Activated naive CD8-positive, alpha-beta T cell treated with anti-CD3 and anti-CD28 coated beads, Interleukin-2, amount 10 ng/mL, durations not matched to agents 7 days and 5 days (primary cell): ENCODE results near the gene AGPAT3. TPM values are rescaled to one million over a fixed set of nuclear protein-coding genes. Genes with fewer than 3 reads are reported as not detected.
A peak's percentile ranks its signal among the peaks of the same experiment; 100 is the strongest.

Source experiments
- ATAC-seq: fragments of 150-1000 bp; cut with Tn5 transposase; one replicate; pipeline ENCODE4 v1.10.0; 2021; ENCODE audit warnings: low read depth, moderate library complexity
- POLR2A ChIA-PET: fragments of 350-600 bp; sonication (Branson Sonifier 250); formaldehyde crosslinking; loops from one replicate; lab custom pipeline; 2021; ENCODE audit warnings: antibody characterized with exemption; lab: Charles Lee
- DNase-seq: peaks from one replicate; pipeline ENCODE4 v3.0.0; 2021
- H3K27ac Mint-ChIP-seq: one replicate; pipeline ENCODE4 v1.8.0; 2022; ENCODE audit warnings: mild to moderate bottlenecking, mixed read lengths
- H3K27me3 Mint-ChIP-seq: one replicate; pipeline ENCODE4 v1.8.0; 2022; ENCODE audit warnings: mild to moderate bottlenecking, moderate library complexity, mixed read lengths
- H3K36me3 Mint-ChIP-seq: one replicate; pipeline ENCODE4 v1.8.0; 2021; ENCODE audit warnings: mild to moderate bottlenecking, mixed read lengths
- H3K4me1 Mint-ChIP-seq: one replicate; pipeline ENCODE4 v1.8.0; 2021; ENCODE audit warnings: mixed read lengths
- H3K4me3 Mint-ChIP-seq: one replicate; pipeline ENCODE4 v1.8.0; 2022; ENCODE audit warnings: mild to moderate bottlenecking, moderate library complexity, mixed read lengths
- H3K9me3 Mint-ChIP-seq: one replicate; pipeline ENCODE4 v1.8.0; 2021; ENCODE audit warnings: mixed read lengths
- total RNA-seq, 2 experiments: library from RNA; stranded (reverse); gene quantifications; one replicate each; pipeline ENCODE4 v1.2.3, GENCODE V29; 2021

The AGPAT3 gene
- total RNA-seq, 2 experiments from 2014 or later = 75.4 to 76.3 TPM

DNA sequence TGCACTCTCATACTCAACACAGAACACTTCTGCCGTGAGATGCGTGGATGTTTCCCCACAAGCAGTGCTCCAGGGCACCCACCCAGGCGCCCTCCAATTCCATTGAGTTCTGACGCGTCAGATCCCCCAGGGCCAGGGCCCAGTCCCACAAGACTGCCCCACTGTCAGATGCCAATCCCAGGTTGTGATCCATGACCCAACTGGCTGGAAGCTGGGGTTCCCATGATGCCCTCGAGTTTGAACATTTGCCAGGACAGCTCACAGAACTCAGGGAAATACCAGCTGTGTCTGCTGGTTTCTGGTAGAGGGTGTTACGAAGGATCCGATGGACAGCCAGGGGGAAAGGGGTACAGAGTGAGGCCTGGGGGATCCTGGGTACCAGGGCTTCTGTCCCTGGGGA, 58.4 kb downstream of the AGPAT3 start:
- Mint-ChIP-seq H3K4me3 (no peak overlapping the region), H3K4me1 (peaks cover 35% of the 10 kb centered on the region), H3K27ac (peak overlapping the region; percentile 16), H3K9me3 (no peaks in the 10 kb centered on the region), H3K36me3 (peaks cover 13% of the 10 kb centered on the region), H3K27me3 (no peaks in the 10 kb centered on the region)
- DNase-seq (no peak), ATAC-seq (no peak)
- POLR2A ChIA-PET = interaction anchor here (0.6 kb wide), 1 partner anchor 10 kb away, joined by 3 read pairs; no protein-coding TSS in a partner anchor

GRCh38 chr21:43924421-43925095, 59.5 kb downstream of the AGPAT3 start:
- no peak overlapping the region for H3K4me3 Mint-ChIP-seq
- DNase-seq = no peak
- POLR2A ChIA-PET = interaction anchor here (0.5 kb wide), 1 partner anchor 116 kb away, joined by 4 read pairs; no protein-coding TSS in a partner anchor

GRCh38 chr21:43925096-43925481, 60.1 kb downstream of the AGPAT3 start:
- POLR2A ChIA-PET = no interaction called here
- H3K9me3 Mint-ChIP-seq = no peaks in the 10 kb centered on the region
- H3K4me1 Mint-ChIP-seq = peaks cover 24% of the 10 kb centered on the region
- H3K27ac Mint-ChIP-seq = peak overlapping the region; percentile 30
- H3K4me3 Mint-ChIP-seq = no peak overlapping the region
- DNase-seq (no peak), ATAC-seq (no peak)
- H3K27me3 Mint-ChIP-seq = no peaks in the 10 kb centered on the region
- H3K36me3 Mint-ChIP-seq = peaks cover 5% of the 10 kb centered on the region

More at GRCh38 chr21:43924421-43925095, 59.5 kb downstream of the AGPAT3 start:
- H3K36me3 Mint-ChIP-seq = peaks cover 10% of the 10 kb centered on the region
- H3K4me1 Mint-ChIP-seq = peaks cover 28% of the 10 kb centered on the region
- H3K9me3 Mint-ChIP-seq = no peaks in the 10 kb centered on the region
- no peak overlapping the region for H3K27ac Mint-ChIP-seq
- ATAC-seq = no peak
- H3K27me3 Mint-ChIP-seq = no peaks in the 10 kb centered on the region

GRCh38 chr21:43925609-43926008, 60.6 kb downstream of the AGPAT3 start:
- DNase-seq (no peak), ATAC-seq (no peak)
- POLR2A ChIA-PET = interaction anchor here (1.0 kb wide), 1 partner anchor 13 kb away, joined by 4 read pairs; no protein-coding TSS in a partner anchor
- Mint-ChIP-seq H3K27ac (peak overlapping the region; percentile 30), H3K27me3 (no peaks in the 10 kb centered on the region), H3K4me3 (no peak overlapping the region), H3K36me3 (peaks cover 4% of the 10 kb centered on the region), H3K9me3 (no peaks in the 10 kb centered on the region), H3K4me1 (peaks cover 20% of the 10 kb centered on the region)

GRCh38 chr21:43926196-43926595, 61.2 kb downstream of the AGPAT3 start:
- H3K36me3 Mint-ChIP-seq = peaks cover 4% of the 10 kb centered on the region
- H3K27ac Mint-ChIP-seq = no peak overlapping the region

GRCh38 chr21:43927591-43928221, 62.7 kb downstream of the AGPAT3 start:
- H3K9me3 Mint-ChIP-seq = no peaks in the 10 kb centered on the region
- H3K27ac Mint-ChIP-seq = no peak overlapping the region
- no peaks in the 10 kb centered on the region for H3K36me3 Mint-ChIP-seq
- DNase-seq (no peak), ATAC-seq (no peak)
- POLR2A ChIA-PET = no interaction called here
- H3K4me1 Mint-ChIP-seq = peaks cover 4% of the 10 kb centered on the region
- no peaks in the 10 kb centered on the region for H3K27me3 Mint-ChIP-seq
- no peak overlapping the region for H3K4me3 Mint-ChIP-seq

More at GRCh38 chr21:43926196-43926595, 61.2 kb downstream of the AGPAT3 start:
- DNase-seq = no peak
- POLR2A ChIA-PET = interaction anchor here (0.5 to 1.0 kb wide), 2 partner anchors 13 to 47 kb away, joined by 4 to 5 read pairs; no protein-coding TSS in a partner anchor
- Mint-ChIP-seq H3K4me3 (no peak overlapping the region), H3K4me1 (peaks cover 15% of the 10 kb centered on the region), H3K27me3 (no peaks in the 10 kb centered on the region), H3K9me3 (no peaks in the 10 kb centered on the region)
- ATAC-seq = no peak

- no peak overlapping the region for H3K27ac Mint-ChIP-seq
- H3K9me3 Mint-ChIP-seq = no peaks in the 10 kb centered on the region
- DNase-seq (no peak), ATAC-seq (no peak)
- no peaks in the 10 kb centered on the region for H3K27me3 Mint-ChIP-seq
- POLR2A ChIA-PET = no interaction called here
- H3K4me3 Mint-ChIP-seq = no peak overlapping the region
- H3K36me3 Mint-ChIP-seq = no peaks in the 10 kb centered on the region
- H3K4me1 Mint-ChIP-seq = peaks cover 1% of the 10 kb centered on the region
Observed at GRCh38 chr21:43928222-43929125, 63.5 kb downstream of the AGPAT3 start.

DNA sequence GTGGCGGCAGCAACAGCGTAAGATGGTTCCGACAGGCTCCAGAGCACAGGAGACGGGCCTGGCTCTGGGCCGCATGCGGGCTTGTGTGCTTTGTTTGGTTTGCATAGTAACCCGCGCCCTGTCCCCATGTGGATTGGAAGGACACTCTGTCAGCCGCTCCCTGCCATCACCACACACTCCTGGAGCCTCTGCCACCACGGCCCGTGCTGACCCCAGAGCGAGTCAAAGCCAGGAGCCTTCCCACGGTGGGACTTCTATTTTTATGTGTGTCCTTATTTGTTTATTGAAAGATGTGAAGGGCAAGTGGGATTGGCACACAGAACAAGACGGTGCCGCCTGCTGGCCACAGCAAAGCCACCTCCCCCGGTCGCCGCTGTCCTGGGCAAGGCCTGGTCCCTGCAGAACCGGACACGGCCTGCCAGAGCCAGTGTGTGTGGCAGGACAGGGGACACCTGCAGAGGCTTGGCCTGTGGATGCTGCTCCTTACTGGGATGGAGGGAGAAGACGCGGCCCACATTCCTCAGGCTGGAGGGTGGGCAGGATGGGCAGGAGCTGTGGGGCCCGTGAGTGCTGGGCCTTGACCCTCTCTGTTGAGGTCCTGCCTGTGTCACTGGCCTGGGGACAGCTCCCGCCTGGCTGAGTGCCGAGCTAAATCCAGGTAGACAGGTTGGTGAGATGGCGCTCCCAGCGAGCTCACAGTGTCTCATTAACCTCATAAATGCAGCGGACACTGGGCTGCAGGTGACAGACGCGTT, 64.4 kb downstream of the AGPAT3 start:
- Mint-ChIP-seq H3K27ac (no peak overlapping the region), H3K27me3 (no peaks in the 10 kb centered on the region), H3K4me1 (no peaks in the 10 kb centered on the region), H3K36me3 (no peaks in the 10 kb centered on the region), H3K9me3 (no peaks in the 10 kb centered on the region), H3K4me3 (no peak overlapping the region)
- no peak for DNase-seq
- ATAC-seq = no peak
- POLR2A ChIA-PET = no interaction called here

- H3K27ac Mint-ChIP-seq = no peak overlapping the region
Observed at GRCh38 chr21:43930074-43930847, 65.2 kb downstream of the AGPAT3 start.

DNA sequence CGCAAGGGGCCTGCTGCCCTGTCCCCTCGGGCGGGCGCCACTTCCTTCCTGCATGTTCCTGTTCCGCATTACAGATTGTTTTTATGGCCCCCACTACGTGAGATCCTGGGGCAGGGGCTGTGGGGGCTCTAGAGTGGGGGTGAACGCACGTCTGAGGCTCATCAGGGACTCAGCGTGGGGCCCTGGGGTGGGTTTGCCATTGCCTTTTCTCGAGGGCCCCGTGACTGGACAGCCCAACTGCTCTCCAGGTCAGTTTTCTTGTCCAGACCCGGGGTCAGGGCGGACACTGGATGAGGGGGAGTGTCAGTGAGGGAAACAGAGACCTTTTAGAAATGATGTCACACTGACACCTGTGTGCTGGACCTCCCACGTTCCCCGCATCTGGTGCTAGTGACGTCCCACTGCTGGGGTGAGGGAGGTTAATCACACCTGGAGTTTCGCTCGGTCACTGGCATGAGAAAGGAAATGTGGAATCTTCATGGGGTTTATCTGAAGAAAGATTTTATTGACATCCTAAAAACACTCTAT, 65.9 kb downstream of the AGPAT3 start:
- no peaks in the 10 kb centered on the region for H3K27me3 Mint-ChIP-seq
- no peaks in the 10 kb centered on the region for H3K9me3 Mint-ChIP-seq
- no peak overlapping the region for H3K27ac Mint-ChIP-seq
- H3K4me3 Mint-ChIP-seq = no peak overlapping the region
- H3K36me3 Mint-ChIP-seq = no peaks in the 10 kb centered on the region
- H3K4me1 Mint-ChIP-seq = no peaks in the 10 kb centered on the region
- DNase-seq = no peak
- POLR2A ChIA-PET = no interaction called here
- no peak for ATAC-seq

More at GRCh38 chr21:43930074-43930847, 65.2 kb downstream of the AGPAT3 start:
- Mint-ChIP-seq H3K4me1 (no peaks in the 10 kb centered on the region), H3K36me3 (no peaks in the 10 kb centered on the region), H3K4me3 (no peak overlapping the region), H3K9me3 (no peaks in the 10 kb centered on the region), H3K27me3 (no peaks in the 10 kb centered on the region)
- ATAC-seq (no peak), DNase-seq (no peak)
- POLR2A ChIA-PET = no interaction called here

GRCh38 chr21:43931489-43931888, 66.5 kb downstream of the AGPAT3 start:
- POLR2A ChIA-PET = interaction anchor here (0.5 kb wide), 1 partner anchor 89 kb away, joined by 4 read pairs; no protein-coding TSS in a partner anchor
- Mint-ChIP-seq H3K27me3 (no peaks in the 10 kb centered on the region), H3K4me1 (no peaks in the 10 kb centered on the region)

DNA sequence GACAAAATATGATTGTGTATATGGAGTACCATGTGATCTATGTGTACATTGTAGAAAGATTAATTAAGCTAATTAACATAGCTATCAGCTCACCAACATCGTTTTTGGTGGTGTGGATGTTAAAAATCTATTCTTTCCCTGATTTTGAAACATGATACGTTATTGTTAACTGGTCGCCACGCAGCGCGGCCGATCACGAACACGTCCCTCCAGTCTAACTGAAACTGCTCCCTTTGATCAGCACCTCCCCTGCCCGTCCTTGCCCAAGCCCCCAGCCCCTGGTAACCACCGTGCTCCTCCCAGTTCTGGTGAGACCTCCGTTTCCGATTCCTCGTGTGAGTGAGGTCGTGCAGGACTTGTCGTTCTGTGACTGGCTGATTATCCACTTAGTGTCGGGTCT, 67.0 kb downstream of the AGPAT3 start:
- DNase-seq = no peak
- Mint-ChIP-seq H3K36me3 (no peaks in the 10 kb centered on the region), H3K27me3 (no peaks in the 10 kb centered on the region), H3K9me3 (no peaks in the 10 kb centered on the region), H3K27ac (no peak overlapping the region), H3K4me3 (no peak overlapping the region), H3K4me1 (no peaks in the 10 kb centered on the region)
- POLR2A ChIA-PET = interaction anchor here (0.5 kb wide), 1 partner anchor 89 kb away, joined by 4 read pairs; no protein-coding TSS in a partner anchor
- ATAC-seq = no peak

More at GRCh38 chr21:43931489-43931888, 66.5 kb downstream of the AGPAT3 start:
- DNase-seq = no peak
- Mint-ChIP-seq H3K36me3 (no peaks in the 10 kb centered on the region), H3K27ac (no peak overlapping the region), H3K4me3 (no peak overlapping the region), H3K9me3 (no peaks in the 10 kb centered on the region)
- ATAC-seq = no peak
